ENCODE measurements around the gene LARP4B. TPM values are rescaled to one million over a fixed set of nuclear protein-coding genes. Genes with fewer than 3 reads are reported as not detected.

Gene LARP4B
- total RNA-seq, 4 donors from 2014 or later = 17.4 to 76.8 (median 32.2) TPM

- Histone ChIP-seq H3K4me1 (no peaks in the 10 kb centered on the region), H3K27ac (no peak overlapping the region), H3K4me3 (no peak overlapping the region), H3K9me3 (no peaks in the 10 kb centered on the region), H3K27me3 (no peaks in the 10 kb centered on the region), H3K36me3 (no peaks in the 10 kb centered on the region)
- TF ChIP-seq POLR2A (IDR thresholded peaks at IDR 0.05) (no peak), CTCF (IDR thresholded peaks at IDR 0.05) (no peak)
- intact Hi-C loops (cut with DNase I; ENCODE audit: low total_unique reads) = no loop called here
- DNase-seq = no peak
Measured at GRCh38 chr10:958856-959255, 27.4 kb upstream of the LARP4B start.

DNA sequence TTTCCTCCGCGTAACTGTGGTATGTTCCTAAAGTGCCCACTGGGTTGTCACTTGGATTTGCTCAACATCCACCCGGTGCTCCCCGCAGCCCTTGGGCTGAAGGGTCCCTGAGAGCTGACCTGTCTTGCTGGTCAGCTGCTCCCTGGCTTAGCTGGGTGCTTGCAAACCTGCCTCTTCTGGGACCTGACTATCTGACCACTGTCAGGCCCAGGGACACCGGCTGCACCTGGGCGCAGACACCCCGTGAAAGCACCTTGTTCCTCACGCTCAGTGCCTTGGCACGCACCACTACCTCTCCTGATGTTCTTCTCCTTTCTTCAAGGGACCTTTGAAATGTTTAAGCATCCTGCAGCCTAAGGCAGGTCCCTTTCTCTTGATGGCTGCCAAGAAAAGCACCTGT lies 26.6 kb upstream of the LARP4B start:
- Histone ChIP-seq H3K36me3 (no peaks in the 10 kb centered on the region), H3K9me3 (no peaks in the 10 kb centered on the region), H3K4me1 (no peaks in the 10 kb centered on the region), H3K27me3 (no peaks in the 10 kb centered on the region), H3K4me3 (no peak overlapping the region), H3K27ac (no peak overlapping the region)
- no peak for DNase-seq
- no peak for TF ChIP-seq POLR2A (IDR thresholded peaks at IDR 0.05)
- no peak for TF ChIP-seq CTCF (IDR thresholded peaks at IDR 0.05)
- intact Hi-C loops (cut with DNase I; ENCODE audit: low total_unique reads) = no loop called here

- Histone ChIP-seq H3K4me1 (no peaks in the 10 kb centered on the region), H3K27ac (no peak overlapping the region), H3K4me3 (no peak overlapping the region), H3K36me3 (no peaks in the 10 kb centered on the region), H3K9me3 (no peaks in the 10 kb centered on the region), H3K27me3 (no peaks in the 10 kb centered on the region)
- no peak for DNase-seq
- TF ChIP-seq POLR2A (IDR thresholded peaks at IDR 0.05) = no peak
- intact Hi-C loops (cut with DNase I; ENCODE audit: low total_unique reads) = no loop called here
Measured at GRCh38 chr10:955820-956217, 24.3 kb upstream of the LARP4B start.

DNA sequence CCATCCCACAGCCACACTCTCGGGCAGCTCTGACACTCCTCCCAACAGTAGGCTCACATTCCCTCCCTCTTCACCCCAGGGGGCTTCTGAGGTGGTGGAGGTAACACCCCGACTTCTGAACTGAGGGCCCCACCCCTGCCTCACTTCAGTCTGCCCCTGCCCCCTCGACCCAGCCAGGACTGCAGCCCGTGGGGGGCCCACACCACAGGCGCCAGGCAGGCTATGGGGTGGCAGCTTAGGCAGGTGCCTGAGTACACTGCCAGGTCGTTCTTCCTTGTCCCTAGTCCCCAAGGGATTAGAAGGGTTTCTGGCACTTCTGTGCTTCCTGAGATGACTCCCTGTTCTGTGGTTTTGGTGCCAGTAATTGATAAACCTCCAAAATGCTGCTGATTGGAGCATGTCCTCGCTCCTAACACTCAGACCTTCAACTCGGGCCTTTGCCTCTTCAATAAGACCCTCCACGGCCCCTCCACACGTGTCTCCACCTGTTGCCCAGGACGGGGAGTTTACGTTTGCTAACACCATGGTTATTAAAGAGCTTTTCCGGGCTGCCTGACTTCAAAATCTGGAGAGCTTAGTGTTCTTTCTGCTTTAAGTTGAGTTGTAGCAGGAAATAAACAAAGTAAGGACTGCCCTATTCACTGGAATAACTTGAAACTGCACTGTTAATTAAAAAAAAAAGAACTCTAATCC lies 23.8 kb upstream of the LARP4B start:
- H3K4me1 ChIP-seq = no peaks in the 10 kb centered on the region
- H3K36me3 ChIP-seq = no peaks in the 10 kb centered on the region
- no peak for DNase-seq
- no peaks in the 10 kb centered on the region for H3K9me3 ChIP-seq
- H3K27me3 ChIP-seq = no peaks in the 10 kb centered on the region
- H3K27ac ChIP-seq = no peak overlapping the region
- intact Hi-C loops (cut with DNase I; ENCODE audit: low total_unique reads) = no loop called here
- H3K4me3 ChIP-seq = no peak overlapping the region
- TF ChIP-seq CTCF (IDR thresholded peaks at IDR 0.05) (no peak), POLR2A (IDR thresholded peaks at IDR 0.05) (no peak)

GRCh38 chr10:954396-954795 lies 22.9 kb upstream of the LARP4B start:
- H3K4me3 ChIP-seq = no peak overlapping the region
- no peak overlapping the region for H3K27ac ChIP-seq
- no peak for DNase-seq
- no peaks in the 10 kb centered on the region for H3K27me3 ChIP-seq
- H3K36me3 ChIP-seq = no peaks in the 10 kb centered on the region
- H3K4me1 ChIP-seq = no peaks in the 10 kb centered on the region
- intact Hi-C loops (cut with DNase I; ENCODE audit: low total_unique reads) = no loop called here
- no peaks in the 10 kb centered on the region for H3K9me3 ChIP-seq
- TF ChIP-seq CTCF (IDR thresholded peaks at IDR 0.05) (no peak), POLR2A (IDR thresholded peaks at IDR 0.05) (no peak)

GRCh38 chr10:953836-954235 lies 22.3 kb upstream of the LARP4B start:
- Histone ChIP-seq H3K4me1 (no peaks in the 10 kb centered on the region), H3K36me3 (no peaks in the 10 kb centered on the region), H3K4me3 (no peak overlapping the region), H3K27me3 (no peaks in the 10 kb centered on the region), H3K9me3 (no peaks in the 10 kb centered on the region), H3K27ac (no peak overlapping the region)
- no peak for DNase-seq
- no peak for TF ChIP-seq CTCF (IDR thresholded peaks at IDR 0.05)
- no peak for TF ChIP-seq POLR2A (IDR thresholded peaks at IDR 0.05)
- intact Hi-C loops (cut with DNase I; ENCODE audit: low total_unique reads) = no loop called here

Measured in uterus (tissue), 4 donors.